Sigmoid colon (tissue), 7 donors: ENCODE results near the gene DOCK1. TPM values are rescaled to one million over a fixed set of nuclear protein-coding genes. Genes with fewer than 3 reads are reported as not detected.

ENCODE experiments used
- DNase-seq: peaks from one replicate; pipeline ENCODE4 v3.0.0-alpha.2; 2019
- H3K27ac ChIP-seq, 4 donors: fragments of 200-600 bp; sonication (generic); one replicate each; pipeline ENCODE4 v1.5.1; 2016 to 2019; ENCODE audit warnings: mild to moderate bottlenecking in 1 of 4
- H3K27me3 ChIP-seq, 3 donors: fragments of 200-600 bp; sonication (generic); one replicate each; pipeline ENCODE4 v1.5.1; 2019; ENCODE audit warnings: mild to moderate bottlenecking in 1 of 3
- H3K36me3 ChIP-seq, 4 donors: fragments of 200-600 bp; sonication (generic); one replicate each; pipeline ENCODE4 v1.5.1; 2016 to 2019
- H3K4me1 ChIP-seq, 4 donors: fragments of 200-600 bp; sonication (generic); one replicate each; pipeline ENCODE4 v1.5.1; 2017 to 2019
- H3K4me3 ChIP-seq, 4 donors: fragments of 200-600 bp; sonication (generic); one replicate each; pipeline ENCODE4 v1.5.1; 2017 to 2019; ENCODE audit warnings: mild to moderate bottlenecking in 2 of 4, moderate library complexity in 1 of 4
- H3K9me3 ChIP-seq, 4 donors: fragments of 200-600 bp in 3 of 4; sonication (generic) in 3 of 4; one replicate each; pipeline versions ENCODE4 v1.5.1 to v1.6.1; 2013 to 2019
- EP300 ChIP-seq, 4 donors: sonication (generic); formaldehyde crosslinking; IDR thresholded peaks; one replicate each; pipeline ENCODE4 v1.6.1; 2017; ENCODE audit warnings: antibody characterized with exemption in 4 of 4
- POLR2A ChIP-seq, 2 donors: fragments of 450-650 bp; IDR thresholded peaks; one replicate each; pipeline ENCODE4 v1.6.1; 2016; ENCODE audit warnings: antibody characterized with exemption in 2 of 2, mild to moderate bottlenecking in 2 of 2, moderate library complexity in 2 of 2
- POLR2AphosphoS5 ChIP-seq, 4 donors: sonication (generic); formaldehyde crosslinking; IDR thresholded peaks; one replicate each; pipeline ENCODE4 v1.6.1; 2017; ENCODE audit warnings: antibody characterized with exemption in 4 of 4
- WGBS, 2 donors: extraction: QIAGEN DNeasy Blood & Tissue Kit; methylation state at CpG; one replicate each; pipeline ENCODE4 v1.1.7; 2013; 5-methylcytosine and 5-hydroxymethylcytosine counted together
- intact Hi-C: fragments of 100-400 bp; cut with DNase I; formaldehyde crosslinking; loops from one replicate; pipeline ENCODE4 v1.15.1; 2023
- polyA plus RNA-seq, 3 donors: library from polyadenylated mRNA; stranded (reverse); fragments of 200-250 nt; gene quantifications; one replicate each; pipeline ENCODE4 v1.2.3, GENCODE V29; 2013
- total RNA-seq, 4 donors: library from RNA; depleted of rRNA; stranded (reverse); fragments of >200 nt; gene quantifications; one replicate each; pipeline ENCODE4 v1.1.0, GENCODE V29; 2016
- TF ChIP-seq, protein P1 (sequence below), 4 experiments: fragments of 450-650 bp in 3 of 4; fragments of 200-600 bp in 1 of 4; IDR thresholded peaks; one replicate each; pipeline ENCODE4 v1.5.1; 2016 to 2019; ENCODE audit warnings: antibody characterized with exemption in 4 of 4, mild to moderate bottlenecking in 3 of 4, moderate library complexity in 2 of 4
- donor health status: healthy with polysubstance abuse.
- donor health status: Bipolar disorder and iron deficiency.
- donor health status: healthy.

The DOCK1 gene
- total and polyA plus RNA-seq, 7 donors: 15.0 to 53.7 (median 40.2) TPM

DNA sequence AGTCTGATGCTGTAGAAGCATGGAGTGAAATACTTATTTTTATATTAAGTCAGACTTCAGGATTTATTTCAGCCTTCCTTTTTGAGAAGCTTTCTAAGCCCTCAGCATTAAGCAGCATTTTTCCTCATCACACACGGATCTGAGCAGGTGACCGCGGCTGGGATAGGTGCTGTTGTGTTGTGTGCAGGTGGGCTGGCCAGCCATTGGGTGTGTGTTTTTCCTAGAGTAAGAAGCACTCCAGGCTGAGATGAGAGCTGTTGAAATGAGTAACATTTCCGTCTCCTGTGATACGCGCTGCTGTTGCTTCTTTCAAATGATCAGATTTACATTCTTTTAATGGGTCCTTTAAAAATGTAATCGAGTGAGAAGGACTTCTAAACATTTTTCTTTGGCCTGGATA is 227.2 kb downstream of the DOCK1 start:
- 97% methylated on average over 7 of the region's 7 CpGs for WGBS, 2 donors
- peaks cover 0 to 33% (median 10%) of the 10 kb centered on the region in 4 donors for H3K36me3 ChIP-seq
- no peaks in the 10 kb centered on the region for H3K27me3 ChIP-seq
- no peaks in the 10 kb centered on the region for H3K4me1 ChIP-seq
- TF ChIP-seq POLR2AphosphoS5 (IDR thresholded peaks at IDR 0.05) (no peak), POLR2A (IDR thresholded peaks at IDR 0.05) (no peak), EP300 (IDR thresholded peaks at IDR 0.05) (no peak)
- TF ChIP-seq, protein P1, sequence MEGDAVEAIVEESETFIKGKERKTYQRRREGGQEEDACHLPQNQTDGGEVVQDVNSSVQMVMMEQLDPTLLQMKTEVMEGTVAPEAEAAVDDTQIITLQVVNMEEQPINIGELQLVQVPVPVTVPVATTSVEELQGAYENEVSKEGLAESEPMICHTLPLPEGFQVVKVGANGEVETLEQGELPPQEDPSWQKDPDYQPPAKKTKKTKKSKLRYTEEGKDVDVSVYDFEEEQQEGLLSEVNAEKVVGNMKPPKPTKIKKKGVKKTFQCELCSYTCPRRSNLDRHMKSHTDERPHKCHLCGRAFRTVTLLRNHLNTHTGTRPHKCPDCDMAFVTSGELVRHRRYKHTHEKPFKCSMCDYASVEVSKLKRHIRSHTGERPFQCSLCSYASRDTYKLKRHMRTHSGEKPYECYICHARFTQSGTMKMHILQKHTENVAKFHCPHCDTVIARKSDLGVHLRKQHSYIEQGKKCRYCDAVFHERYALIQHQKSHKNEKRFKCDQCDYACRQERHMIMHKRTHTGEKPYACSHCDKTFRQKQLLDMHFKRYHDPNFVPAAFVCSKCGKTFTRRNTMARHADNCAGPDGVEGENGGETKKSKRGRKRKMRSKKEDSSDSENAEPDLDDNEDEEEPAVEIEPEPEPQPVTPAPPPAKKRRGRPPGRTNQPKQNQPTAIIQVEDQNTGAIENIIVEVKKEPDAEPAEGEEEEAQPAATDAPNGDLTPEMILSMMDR (IDR thresholded peaks at IDR 0.05): no peak
- DNase-seq: no peak
- no peak overlapping the region for H3K4me3 ChIP-seq
- no peaks in the 10 kb centered on the region for H3K9me3 ChIP-seq
- intact Hi-C loops: no loop called here
- H3K27ac ChIP-seq: no peak overlapping the region

DNA sequence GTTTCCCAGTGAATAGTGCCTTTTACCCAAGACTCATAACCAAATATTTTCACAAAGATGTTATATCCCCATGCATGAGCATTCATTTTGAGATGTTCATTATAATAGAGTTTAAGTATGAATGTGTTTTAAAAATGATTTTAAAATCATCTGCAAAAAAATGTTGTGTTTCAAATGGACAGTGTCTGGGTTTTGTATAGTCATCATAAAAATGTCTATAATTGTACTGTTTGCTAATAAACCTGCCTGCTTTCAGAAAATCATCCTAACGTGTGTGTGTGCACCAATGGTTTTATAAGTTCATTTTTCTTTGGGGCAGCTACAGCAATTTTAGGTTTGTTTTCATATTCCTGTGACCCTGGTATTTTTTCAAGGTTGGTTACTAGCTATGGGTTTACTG is 228.0 kb downstream of the DOCK1 start:
- WGBS, 2 donors: 71 to 93% methylated on average over 1 of the region's 1 CpG
- H3K4me3 ChIP-seq: no peak overlapping the region
- peaks cover 0 to 28% (median 10%) of the 10 kb centered on the region in 4 donors for H3K36me3 ChIP-seq
- DNase-seq: no peak
- no peaks in the 10 kb centered on the region for H3K27me3 ChIP-seq
- H3K9me3 ChIP-seq: no peaks in the 10 kb centered on the region
- TF ChIP-seq POLR2AphosphoS5 (IDR thresholded peaks at IDR 0.05) (no peak), EP300 (IDR thresholded peaks at IDR 0.05) (no peak), POLR2A (IDR thresholded peaks at IDR 0.05) (no peak)
- TF ChIP-seq, protein P1 (IDR thresholded peaks at IDR 0.05): no peak
- H3K4me1 ChIP-seq: no peaks in the 10 kb centered on the region
- intact Hi-C loops: no loop called here
- no peak overlapping the region for H3K27ac ChIP-seq

DNA sequence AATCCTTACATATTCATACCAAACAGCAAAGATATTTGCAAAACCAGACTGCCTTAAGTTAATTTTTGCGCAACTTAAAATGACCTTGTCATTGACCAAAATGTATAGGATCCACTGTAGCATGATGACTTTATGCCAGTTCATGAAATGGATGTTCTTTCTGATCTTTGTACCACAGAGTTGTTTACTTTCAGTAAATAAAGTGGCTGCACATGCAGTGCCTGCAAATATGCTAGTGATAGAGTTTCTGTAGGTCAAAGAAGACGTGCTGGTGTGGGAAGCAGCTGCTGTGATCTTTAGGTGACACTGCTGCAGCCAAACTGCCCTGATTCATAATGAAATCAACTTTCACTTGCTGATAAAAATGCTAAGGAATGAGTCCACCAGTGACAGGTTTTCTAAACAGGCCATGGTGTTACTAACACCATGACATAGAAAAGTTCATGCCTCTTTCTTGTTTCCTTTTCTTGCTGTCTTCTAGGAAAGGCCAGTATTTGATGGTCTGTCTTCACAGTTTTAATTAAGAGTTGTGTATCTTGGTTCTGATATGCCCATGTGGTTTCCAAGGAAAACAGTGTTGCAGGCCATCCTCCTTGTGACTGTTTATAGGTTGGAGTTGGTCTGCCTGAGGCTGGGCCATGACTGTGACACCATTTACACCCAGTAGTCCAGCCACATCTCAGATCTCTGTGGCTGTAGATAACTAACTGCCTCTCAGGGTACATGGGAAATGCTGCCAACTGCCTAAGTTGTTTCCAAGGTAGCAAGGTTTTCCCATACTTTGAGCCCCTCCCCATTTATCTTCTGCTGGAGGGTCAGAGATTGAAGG is 228.7 kb downstream of the DOCK1 start:
- Histone ChIP-seq H3K27me3 (no peaks in the 10 kb centered on the region), H3K4me1 (no peaks in the 10 kb centered on the region), H3K4me3 (no peak overlapping the region), H3K27ac (no peak overlapping the region), H3K36me3 (peaks cover 0 to 28% (median 7%) of the 10 kb centered on the region in 4 donors), H3K9me3 (no peaks in the 10 kb centered on the region)
- TF ChIP-seq POLR2AphosphoS5 (IDR thresholded peaks at IDR 0.05) (no peak), EP300 (IDR thresholded peaks at IDR 0.05) (no peak), POLR2A (IDR thresholded peaks at IDR 0.05) (no peak)
- TF ChIP-seq, protein P1 (IDR thresholded peaks at IDR 0.05): no peak
- intact Hi-C loops: no loop called here
- no peak for DNase-seq
- 57 to 77% methylated on average over 2 of the region's 2 CpGs for WGBS, 2 donors

DNA sequence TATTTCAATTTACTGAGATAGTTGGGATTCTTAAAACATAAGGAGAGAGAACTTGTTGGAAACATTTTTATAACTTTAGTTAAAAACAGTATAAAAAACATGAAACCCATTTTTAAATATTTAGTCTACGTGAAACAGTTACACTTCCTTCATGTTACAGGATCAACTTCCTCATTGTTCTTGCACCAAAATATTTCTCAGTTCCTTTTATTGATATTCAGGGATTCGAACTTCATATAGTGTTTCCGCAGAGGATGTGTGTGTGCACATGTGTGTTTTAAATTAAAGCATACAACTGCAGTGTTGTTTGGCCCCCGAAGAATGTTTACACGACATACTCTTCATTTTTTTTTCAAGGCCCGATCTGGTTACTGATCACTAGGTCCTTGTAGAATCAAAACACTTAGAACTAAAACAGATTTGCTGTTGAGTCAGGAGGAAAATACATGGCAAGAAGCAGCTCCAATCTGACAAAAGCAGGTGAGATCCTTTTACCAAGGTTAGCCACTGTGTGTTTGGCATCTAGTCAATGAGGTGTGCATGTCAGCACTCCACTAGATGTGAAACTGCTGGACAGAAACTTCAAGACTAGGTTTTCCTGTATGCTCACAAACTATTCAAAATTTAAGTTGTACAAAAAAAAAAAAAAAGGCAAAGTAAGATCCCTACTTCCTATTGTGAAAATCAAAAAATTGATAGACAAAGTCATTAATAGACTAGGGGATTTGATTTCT is 230.8 kb downstream of the DOCK1 start:
- Histone ChIP-seq H3K9me3 (no peaks in the 10 kb centered on the region), H3K36me3 (peaks cover 0 to 13% (median under 1%) of the 10 kb centered on the region in 4 donors), H3K4me1 (no peaks in the 10 kb centered on the region), H3K27me3 (no peaks in the 10 kb centered on the region), H3K4me3 (no peak overlapping the region), H3K27ac (no peak overlapping the region)
- TF ChIP-seq POLR2A (IDR thresholded peaks at IDR 0.05) (no peak), EP300 (IDR thresholded peaks at IDR 0.05) (no peak), POLR2AphosphoS5 (IDR thresholded peaks at IDR 0.05) (no peak)
- TF ChIP-seq, protein P1 (IDR thresholded peaks at IDR 0.05): no peak
- intact Hi-C loops: no loop called here
- DNase-seq: no peak
- WGBS, 2 donors: 52 to 84% methylated on average over 6 of the region's 6 CpGs
